Activated CD4-positive, alpha-beta T cell treated with anti-CD3 and anti-CD28 coated beads, Interleukin-2, Interleukin-4, amounts not matched to agents 100 ng/mL and 50 ng/mL, durations not matched to agents 16 hours and 8 hours (primary cell): ENCODE results near the gene MORN1.

Experiments
- DNase-seq: peaks from one replicate; pipeline ENCODE4 v3.0.0-alpha.2; 2020; ENCODE audit warnings: low spot score

MORN1 gene

DNA sequence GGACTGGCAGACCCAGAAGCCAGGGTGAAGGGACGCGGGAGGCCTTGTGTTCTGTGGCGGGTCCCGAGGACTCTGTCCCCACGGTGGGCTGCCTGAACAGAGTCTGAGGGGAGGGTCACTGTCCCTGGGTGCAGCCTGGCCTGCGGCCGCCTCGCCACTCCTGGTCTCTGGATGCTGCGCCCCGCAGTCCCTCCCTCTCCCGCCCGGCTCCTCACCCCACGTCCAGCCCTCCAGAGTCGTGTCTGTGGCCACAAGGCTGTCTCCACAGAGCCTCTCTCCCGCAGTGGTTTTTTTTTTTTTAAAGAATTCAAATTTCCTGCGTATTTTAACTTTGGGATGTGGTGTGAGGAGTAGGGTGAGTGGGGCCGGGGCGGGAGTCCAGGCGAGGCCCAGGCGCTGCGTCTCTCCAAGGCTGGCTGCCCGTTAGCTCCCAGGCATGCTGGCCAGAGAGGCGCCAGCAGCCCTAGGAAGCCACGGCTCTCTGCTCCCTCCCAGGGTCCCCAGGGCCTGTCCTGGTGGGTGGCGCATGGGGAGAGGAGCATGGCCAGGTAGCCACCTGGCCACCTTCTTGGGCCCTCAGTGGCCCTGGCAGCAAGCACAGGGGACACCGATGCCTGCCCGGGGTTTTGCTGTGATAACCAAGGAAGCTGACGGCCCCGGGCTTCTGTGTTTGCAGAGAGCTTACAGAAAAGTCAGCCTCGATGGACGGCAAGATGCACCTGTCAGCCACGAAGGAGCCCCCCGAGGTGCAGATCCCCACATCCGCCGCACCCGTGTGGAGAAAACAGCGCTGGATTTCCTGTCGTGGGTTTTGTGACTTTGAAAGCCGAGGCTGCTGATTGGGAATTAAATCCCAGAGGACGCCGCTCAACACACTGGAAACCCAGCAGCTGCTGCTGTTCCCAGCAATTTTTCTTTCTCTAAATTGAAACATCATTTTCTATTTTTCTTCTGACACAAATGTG is 72.8 kb downstream of the MORN1 start:
- no peak for DNase-seq

DNA sequence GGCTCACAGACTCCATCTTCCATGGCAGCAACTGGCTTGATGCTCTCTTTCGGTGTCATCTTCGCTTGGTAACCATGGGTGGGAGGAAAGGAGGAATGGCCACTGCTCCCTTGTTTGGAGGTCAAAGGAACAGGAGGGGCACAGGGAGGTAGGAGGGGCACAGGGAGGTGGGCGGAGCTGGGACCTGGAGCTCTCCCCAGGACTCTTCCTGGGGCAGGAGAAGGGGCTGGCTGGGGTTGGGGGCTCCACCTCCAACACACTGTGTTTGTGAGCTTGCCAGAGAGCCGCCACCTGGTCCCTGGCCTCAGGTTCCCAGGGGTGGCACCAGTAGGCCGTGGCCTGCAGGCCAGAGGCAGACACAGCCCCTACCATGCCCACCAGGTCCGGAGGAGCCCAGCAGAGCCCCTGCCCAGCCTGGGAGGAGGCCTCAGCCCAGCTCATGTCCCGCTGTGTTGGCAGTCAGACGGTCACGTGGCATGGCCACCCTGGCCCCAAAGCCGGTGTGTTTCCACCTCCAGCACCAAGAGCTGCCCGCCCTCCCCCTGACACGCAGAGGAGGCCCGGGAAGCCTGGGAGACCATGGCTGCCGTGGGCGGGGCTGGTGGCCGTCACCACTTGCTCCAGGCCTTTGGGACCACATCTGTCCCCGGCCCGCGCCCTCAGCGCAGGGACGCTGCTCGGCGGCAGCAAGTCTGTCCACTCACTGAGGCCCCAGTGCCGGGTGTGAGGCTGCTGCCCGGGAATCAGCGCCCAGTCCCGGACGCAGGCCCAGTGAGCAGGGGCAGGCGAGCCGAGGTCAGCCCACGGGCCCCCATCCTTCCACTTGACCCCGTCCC is 73.9 kb downstream of the MORN1 start:
- DNase-seq = no peak

DNA sequence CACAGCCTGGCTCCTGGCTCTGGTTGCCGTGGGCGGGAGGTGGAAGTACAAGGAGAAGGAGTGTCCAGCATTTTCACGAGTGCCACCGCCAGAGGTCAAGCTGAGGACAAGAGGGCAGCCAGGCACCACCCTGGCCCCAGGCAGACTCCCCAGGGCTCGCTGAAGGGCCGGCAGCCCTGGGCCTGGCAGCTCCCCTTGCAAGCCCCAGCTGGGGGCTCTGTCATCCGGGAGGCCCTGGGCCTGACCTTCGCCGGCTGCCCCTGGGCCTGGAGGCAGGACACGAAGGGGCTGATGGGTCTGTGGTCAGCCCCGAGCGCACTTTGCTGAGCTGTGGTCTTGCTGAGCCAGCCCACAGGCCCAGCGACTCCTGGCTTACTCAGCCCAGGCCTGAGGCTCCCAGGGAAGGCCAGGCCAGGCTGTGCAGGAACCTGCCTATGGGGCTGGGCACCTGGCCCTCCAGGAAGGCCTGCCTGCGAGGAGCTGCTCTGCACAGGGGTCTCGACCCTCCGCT is 74.8 kb downstream of the MORN1 start:
- no peak for DNase-seq

DNA sequence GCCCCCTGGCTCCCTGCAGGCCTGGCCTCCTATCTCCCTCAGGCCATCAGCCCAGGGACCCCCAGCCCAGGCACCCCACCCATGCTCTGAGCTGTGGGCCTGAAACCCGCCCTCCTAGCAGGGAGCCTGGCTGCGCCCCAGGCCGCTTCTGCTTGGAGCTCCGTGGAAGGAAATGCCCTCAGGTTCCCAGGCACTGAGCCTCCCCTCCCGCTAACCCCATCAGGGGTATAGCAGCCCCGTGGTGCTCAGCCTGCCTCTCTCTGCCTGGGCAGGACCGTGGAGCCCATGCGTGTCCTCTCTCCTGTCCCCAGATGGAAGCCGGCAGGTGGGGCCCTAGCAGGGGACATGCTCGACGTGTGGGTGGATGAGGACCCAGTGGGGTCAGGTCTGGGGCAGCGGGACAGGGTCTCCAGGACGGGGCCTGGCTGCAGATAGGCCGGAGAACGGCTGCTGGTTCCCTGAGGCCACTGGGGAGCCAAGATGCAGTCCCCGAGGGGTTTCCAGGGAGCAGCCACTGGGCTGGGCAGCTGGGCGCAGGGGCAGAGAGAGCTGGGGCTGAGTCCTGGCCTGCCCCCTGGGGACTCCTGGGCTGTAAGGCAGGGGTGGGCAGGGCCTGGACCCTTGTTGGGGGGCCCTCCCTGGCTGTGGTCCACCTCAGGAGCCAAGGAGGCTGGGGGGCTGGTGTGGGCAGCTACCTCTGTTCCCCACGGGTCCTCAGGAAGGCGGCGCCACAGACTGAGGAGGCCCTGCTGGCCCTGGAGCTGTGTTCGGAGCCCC is 75.5 kb downstream of the MORN1 start:
- DNase-seq = no peak

DNA sequence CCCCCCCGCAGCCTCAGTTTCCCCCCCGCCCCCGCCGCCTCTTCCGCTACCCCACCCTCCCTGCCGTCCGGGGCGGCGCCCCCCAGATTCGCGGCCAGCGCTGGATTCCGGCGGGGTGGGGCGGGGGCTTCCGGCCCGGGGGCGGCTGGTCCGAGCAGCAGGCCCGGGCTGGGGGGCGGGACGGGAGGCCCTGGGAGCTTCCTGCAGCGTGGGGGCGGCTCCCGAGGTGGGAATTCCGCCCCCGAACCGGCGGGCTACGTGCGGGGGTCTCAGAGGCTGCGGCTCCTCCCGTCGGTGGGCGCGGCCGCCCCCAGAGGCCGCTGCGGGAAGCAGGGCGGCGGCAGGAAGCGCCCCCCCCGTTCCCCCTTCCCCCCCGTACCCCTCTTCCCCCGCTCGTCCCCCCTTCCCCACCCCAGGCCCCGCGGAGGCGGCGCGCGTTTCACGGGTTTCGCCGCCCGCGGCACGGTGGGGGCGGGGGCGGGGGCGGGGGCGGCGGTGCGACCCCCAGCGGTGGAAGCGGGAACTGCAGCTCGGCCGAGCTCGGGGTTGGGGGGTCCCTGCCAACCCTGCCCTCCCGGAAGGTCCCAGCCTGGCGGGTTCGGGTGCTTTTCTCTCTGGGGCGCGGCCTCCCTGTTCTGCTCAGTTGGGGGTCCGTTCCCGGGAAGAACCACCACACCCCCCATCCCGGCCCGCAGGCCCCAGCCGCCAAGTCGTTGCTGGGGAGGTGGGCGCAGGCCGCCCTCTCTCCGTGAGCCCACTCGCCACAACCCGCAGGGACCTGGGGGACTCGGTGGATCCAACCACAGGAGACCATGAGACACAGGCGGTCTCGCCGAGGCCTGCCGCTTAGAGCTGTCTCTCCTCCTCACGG is 76.3 kb downstream of the MORN1 start:
- DNase-seq = peak; percentile 30

DNA sequence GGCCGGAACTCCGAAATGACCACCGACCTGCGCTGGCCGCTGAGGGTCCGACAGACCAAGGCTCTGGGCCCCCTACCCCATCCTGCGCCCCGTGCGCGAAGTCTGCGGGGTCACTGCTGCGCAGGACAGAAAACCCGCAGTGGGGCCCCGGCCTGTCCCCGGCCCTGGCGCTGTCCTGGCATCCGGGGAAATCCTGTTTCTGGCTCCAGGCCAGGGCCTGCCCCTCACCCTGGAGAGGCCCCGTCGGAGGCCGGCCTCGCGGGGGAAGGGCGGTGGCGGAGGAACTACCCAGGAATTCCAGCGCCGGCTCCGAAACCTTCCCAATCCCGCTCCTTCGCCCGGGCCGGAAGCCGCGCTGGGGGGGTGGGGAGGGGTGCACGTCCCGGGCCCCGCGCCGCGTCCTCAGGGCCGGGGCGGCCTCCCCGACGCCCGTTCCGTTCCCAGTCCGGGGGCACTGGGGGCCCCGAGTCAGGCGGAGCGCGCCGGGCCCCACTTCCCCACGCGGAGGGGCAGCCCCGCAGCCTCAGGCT is 77.0 kb downstream of the MORN1 start:
- DNase-seq = no peak

DNA sequence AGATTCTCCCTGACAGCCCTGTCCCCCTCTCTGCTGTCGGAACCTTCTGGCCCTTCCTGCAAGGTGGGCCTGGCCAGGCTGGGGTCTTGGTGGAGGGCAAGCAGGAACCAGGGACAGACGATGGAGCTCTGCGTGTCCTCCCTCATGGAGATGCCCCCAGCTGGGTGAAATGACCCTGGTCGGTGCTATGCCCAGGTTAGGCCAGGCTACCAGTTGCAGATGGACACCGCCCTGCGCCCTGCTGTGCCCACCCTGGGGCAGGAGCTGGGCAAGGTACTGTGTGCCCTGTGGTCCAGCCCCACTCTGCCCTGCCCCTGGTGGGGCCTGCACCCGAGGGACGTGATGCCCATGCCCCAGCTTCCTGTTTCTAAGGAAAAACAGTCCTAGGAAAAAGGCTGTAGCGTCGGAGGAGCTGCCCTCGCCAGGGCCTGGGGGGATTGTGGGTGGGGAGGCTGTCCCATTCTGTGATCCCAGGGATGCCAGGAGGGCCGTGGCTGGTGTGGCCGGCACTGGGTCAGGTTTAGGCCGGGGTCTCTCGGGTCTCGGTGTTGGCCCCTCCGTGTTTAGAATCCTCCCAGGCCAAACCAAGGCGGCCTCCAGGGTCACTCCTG is 77.6 kb downstream of the MORN1 start:
- DNase-seq = no peak

DNA sequence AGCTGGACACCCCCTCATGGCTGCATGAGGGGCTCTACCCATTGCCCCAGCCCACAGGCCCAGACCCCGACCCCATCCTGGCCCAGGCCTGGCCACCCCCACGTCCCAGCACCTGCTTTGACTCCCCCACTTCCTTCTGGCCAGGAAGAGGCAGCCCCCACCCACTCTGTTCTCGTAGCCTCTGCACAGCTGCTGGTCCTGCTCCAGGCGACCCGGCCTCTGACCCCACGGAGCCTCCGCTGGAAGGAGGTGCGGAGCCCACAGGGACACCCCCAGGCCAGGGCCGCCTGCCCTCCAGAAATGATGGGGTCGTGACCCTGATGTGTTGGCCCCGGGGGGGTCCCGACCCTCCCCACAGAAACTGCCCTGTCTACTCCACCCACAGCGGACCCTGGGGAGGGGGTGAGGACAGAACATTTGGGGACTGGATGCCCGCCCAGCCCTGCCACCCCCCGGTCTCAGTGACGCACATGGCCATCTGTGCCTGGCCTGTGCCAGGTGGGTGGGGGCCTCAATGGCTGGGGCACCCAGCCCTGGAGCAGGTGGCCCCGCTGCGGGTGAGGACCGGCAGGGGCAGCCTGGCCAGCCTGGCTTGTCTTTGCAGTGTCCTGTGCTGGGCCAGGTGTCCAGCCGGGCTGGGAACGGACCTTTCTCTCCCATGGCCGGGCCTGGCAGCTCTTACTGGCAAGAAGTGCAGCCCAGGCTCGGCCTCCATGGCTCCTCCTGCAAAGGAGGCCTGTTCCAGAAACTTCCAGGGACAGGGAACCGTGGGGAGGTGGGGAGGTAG is 78.6 kb downstream of the MORN1 start:
- DNase-seq = no peak

DNA sequence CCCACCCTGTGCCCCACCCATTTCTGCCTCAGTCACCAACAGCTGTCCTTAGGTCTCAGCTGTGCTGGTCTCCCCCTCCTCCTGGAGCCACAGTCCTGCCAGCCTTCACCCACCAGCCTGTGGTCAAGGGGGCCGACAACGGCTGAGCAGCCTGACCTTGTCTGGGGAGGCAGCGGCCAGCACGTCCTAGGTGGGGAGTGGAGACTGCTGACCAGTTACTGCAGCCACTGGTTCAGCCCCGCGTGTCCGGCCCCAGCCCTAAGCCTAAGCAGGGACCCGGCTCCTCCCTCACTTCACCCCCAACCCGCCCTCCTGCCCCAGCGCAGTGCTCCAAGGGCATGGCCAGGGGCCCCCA is 79.2 kb downstream of the MORN1 start:
- DNase-seq = no peak

DNA sequence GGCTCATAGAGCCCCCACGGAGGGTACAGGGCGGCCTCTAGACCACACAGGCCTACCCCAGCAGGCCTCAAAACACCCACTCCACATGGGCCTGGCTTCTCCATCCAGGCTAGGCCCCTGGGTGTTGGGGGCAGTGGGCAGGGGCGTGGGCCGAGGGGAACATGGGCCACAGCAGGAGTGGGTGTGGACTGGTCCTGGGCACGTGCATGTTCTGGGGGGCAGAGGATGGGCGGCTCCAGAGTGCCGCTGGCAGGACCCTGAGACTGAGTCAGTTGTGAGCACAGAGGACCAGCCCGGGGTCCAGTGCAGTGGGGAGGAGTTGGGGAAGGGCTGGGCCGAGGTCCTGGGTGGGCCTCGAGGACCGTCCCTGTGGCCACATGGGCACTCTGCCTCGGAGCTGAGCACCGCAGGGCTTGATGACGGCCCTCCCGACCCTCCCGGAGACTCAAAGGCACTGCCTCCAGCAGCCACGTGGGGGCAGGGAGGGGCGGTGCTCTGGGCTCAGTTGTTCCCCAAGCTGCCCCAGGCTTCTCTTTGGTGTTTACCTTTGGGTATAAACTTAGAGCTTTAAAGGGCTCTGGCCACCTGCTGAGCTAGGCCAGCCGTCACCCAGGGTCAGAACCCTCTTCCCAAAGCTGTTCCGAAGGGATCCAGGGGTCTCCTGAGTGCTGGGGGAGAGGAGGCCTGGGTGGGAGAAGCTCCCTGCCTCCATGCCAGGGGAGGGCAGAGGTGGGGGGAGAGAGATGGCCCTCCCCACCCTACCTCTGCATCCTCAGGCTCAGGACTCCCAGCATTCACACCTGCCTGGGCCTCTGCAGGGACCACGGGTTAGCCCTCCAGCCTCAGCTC is 79.9 kb downstream of the MORN1 start:
- DNase-seq = peak; percentile 24

DNA sequence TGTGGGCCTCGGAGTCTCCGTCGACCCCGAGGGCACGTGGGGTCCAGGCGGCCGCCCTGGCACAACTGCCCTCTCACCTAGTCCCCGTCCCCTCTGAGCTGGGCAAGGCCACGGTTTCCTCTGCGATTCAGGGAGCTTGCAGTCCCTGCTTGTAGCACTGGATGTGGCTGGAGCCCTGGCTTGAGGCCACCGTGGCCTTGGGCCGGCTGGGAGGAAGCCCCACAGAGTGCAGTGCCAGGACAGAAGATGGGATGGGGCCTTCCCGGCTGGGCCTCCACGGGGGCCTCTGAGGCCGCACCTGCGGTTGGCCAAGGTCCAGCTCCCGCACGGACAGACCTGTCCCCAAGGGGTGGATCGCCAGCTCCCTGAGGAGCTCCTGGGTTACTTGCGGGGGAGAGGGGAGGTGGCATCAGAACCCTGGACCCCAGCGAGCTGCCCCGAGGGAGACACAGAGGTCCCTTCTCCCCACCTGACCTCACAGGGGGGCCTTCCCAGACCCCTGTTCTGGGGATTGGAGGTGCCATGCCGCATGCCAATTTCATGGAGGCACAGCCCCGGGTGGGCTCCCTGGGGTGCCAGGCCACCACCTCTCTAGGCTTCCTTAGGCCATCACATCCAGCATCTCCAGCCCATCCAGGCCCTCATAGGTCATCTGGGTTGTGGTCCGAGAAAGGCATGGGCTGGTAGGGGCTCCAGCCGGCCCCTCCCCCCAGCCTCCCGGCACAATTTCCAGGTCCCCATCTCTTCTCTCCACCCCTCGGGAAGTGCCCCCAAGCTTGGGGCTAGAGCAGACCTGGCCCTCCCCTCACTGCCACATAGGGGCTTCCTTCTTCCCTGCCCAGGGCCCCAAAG is 80.8 kb downstream of the MORN1 start:
- no peak for DNase-seq

DNA sequence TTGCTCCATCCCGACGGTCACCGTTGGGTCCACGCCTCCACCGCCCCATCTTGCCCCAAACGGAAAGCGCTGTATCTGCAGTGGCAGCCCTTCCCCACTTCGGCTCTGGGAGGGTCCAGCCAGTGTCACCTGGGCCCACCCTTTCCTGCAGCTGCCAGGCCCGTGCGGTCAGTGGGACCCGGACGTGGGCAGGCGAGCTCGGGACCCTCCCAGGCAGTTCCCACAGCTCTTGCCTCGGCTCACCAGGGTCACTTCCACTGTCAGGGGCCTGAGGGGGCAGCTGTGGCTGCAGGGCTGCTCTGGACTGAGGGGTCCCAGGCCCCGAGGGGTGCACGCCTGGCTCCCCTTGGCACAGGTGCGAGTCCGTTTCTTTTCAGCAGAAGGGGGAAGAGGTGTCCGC is 82.5 kb downstream of the MORN1 start:
- no peak for DNase-seq

DNA sequence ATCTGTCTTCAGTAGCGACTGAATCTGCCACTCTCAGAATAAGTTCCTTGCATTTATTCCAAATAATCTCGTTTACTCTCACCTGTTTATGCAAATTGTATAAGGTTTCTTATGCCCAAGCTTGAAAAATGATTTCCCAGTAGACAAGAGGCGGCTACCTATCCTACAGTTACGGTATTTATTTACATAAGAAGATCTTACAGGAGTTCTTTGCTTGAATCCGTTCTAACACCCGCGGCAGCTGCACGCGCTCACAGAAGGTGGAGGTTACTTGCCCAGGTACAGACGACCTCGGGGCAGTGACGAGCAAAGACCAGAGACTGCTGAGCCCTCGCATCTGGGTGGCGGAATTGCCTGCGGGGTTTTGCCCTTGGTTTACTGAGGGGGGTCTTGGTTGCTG is 83.4 kb downstream of the MORN1 start:
- DNase-seq = no peak

DNA sequence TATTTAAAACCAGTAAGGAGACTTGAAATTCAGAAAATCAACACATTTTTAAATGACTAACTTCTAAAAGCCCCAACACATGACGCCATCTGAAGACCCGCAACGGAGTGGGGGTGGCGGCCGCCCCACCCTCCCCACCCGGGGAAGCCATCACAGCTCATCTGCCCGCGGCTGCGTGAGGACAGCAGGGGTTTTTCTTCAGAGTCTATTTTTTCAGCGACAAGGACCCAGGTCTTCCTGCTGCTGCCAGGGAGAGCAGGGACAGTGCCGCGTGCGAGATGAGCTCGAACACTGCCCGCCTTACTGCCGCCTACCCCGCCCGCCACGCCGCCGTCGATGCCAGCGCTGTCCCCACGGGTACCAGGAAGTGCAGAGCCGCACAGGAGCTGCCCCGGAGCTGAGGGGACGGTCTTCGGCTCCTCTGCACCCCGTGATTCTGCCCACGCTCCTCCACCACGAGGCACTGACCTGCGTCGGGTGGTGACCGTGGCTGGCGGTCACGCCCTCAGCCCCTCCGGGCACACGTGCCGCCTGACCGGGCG is 84.2 kb downstream of the MORN1 start:
- DNase-seq = no peak

DNA sequence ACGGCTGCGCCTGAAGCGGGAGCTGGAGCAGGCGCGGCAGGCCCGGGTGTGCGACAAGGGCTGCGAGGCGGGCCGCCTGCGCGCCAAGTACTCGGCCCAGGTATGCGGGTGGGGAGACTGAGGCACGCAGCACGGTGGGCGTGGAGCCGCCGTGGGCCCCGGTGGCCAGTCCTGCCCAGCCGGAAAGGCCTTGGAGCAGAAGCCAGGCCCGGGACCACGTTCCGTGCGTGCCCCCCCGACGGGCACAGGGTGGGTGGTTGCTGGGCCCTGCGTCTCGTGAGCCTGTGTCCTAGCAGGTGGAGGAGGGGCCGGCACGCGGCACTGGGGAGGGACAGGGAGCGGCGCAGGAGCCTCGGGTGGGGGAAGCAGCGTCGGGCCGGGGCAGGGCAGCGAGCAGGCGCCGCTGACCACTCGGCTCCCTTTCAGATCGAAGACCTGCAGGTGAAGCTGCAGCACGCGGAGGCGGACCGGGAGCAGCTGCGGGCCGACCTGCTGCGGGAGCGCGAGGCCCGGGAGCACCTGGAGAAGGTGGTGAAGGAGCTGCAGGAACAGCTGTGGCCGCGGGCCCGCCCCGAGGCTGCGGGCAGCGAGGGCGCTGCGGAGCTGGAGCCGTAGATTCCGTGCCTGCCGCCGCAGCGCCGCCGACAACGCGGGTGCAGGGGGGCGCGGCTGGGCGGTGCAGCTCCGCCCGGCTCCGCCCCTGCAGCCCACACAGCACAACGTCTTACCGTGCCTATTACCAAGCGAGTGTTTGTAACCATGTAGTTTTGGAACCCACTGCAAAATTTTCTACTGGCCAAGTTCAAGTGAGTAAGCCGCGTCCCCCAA is 85.0 kb downstream of the MORN1 start:
- no peak for DNase-seq

DNA sequence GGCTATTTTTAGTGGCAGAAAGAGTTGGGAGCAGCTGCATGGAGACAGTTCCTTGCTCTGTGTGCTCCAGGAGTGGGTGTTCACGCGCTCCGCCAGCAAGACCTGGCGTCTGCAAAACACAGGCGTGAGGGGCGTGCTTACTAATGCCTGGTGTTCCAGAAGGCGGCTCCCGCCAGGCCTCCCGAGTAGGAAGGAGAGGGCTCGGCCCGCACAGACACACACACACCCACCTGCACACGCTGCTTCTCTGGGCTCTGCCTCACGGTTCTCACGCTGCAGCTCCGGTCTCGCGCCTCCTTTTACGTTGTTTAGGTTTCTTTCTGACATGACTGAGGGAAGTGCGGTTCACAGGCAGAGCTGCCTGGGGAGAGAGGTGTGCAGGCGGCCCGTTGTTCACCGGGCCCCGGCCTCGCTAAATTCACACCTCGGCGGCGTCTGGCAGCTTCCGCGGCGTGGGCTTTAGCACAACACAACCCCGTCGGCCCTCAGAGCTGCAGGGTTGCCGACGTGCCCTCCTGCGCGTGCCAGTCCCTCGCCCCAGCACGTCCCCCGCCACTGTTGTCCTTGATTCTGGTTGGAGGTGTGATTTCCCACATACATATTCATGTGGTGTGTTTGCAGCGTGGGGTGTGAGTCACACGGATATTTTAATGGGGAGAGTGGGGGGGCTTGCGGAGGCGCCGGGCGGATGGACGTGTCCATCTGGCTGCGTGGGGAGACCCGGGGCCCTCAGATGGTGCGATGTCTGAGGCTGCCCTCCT is 86.3 kb downstream of the MORN1 start:
- DNase-seq = no peak
